Measurements from ENCODE around the gene TNFAIP8L3. TPM values are rescaled to one million over a fixed set of nuclear protein-coding genes. Genes with fewer than 3 reads are reported as not detected.
"Not testable (repeated sequence)": the region's sequence is repeated elsewhere in the genome, so short reads cannot be mapped to it uniquely, and the experiment has no call there.

Gene TNFAIP8L3
- total RNA-seq, 1 donor from 2014 or later: not detected

- Mint-ChIP-seq H3K4me1 (peaks cover 9% of the 10 kb centered on the region), H3K36me3 (peaks cover 8% of the 10 kb centered on the region), H3K9me3 (peaks cover 5% of the 10 kb centered on the region), H3K27ac (peak overlapping the region; percentile 87), H3K27me3 (ENCODE audit: insufficient read depth, low read depth) (no peaks in the 10 kb centered on the region), H3K4me3 (no peak overlapping the region)
- Histone ChIP-seq H3K4me1 (peaks cover 8% of the 10 kb centered on the region), H3F3A (ENCODE audit: low read depth) (no peaks in the 10 kb centered on the region), H3K9ac (no peak overlapping the region), H3K9me3 (ENCODE audit: low read depth) (no peaks in the 10 kb centered on the region), H3K27ac (no peak overlapping the region), H3K36me3 (no peaks in the 10 kb centered on the region), H3K27me3 (no peaks in the 10 kb centered on the region), H3K4me3 (peak overlapping the region; percentile 30), H4K20me1 (ENCODE audit: low read depth) (no peaks in the 10 kb centered on the region), H3K4me2 (peak overlapping the region; percentile 64), H2AFZ (replicated peaks) (no peak overlapping the region), H3K79me2 (ENCODE audit: low read depth) (peaks cover 12% of the 10 kb centered on the region)
- DNase-seq (ENCODE audit: low spot score): no peak
- TF ChIP-seq EZH2 (IDR thresholded peaks at IDR 0.05) (no peak), CTCF (IDR thresholded peaks at IDR 0.05) (no peak), EZH2phosphoT487 (IDR thresholded peaks at IDR 0.05) (no peak)
Observed at GRCh38 chr15:51038162-51038973, 56.3 kb downstream of the TNFAIP8L3 start.

GRCh38 chr15:51037474-51037873, 57.2 kb downstream of the TNFAIP8L3 start:
- H3K36me3 ChIP-seq; H3K4me1 ChIP-seq; H3K27ac ChIP-seq; H3K4me1 Mint-ChIP-seq; H3K9me3 ChIP-seq (ENCODE audit: low read depth); H3K9ac ChIP-seq; H3K36me3 Mint-ChIP-seq; H3K27me3 Mint-ChIP-seq (ENCODE audit: insufficient read depth, low read depth); H3K27me3 ChIP-seq; H3F3A ChIP-seq (ENCODE audit: low read depth); H3K9me3 Mint-ChIP-seq; H4K20me1 ChIP-seq (ENCODE audit: low read depth); DNase-seq (ENCODE audit: low spot score): not testable (repeated sequence)
- Histone ChIP-seq H3K79me2 (ENCODE audit: low read depth) (peaks cover 12% of the 10 kb centered on the region), H3K4me2 (peak overlapping the region; percentile 64), H3K4me3 (peak overlapping the region; percentile 30), H2AFZ (replicated peaks) (peak overlapping the region; percentile 88)
- H3K27ac Mint-ChIP-seq: peak overlapping the region; percentile 87
- H3K4me3 Mint-ChIP-seq: peak overlapping the region; percentile 59

- no peaks in the 10 kb centered on the region for H3K36me3 Mint-ChIP-seq
- no peak overlapping the region for H3K27ac Mint-ChIP-seq
- TF ChIP-seq CTCF (IDR thresholded peaks at IDR 0.05): no peak
- no peak for TF ChIP-seq EZH2phosphoT487 (IDR thresholded peaks at IDR 0.05)
- no peak for TF ChIP-seq EZH2 (IDR thresholded peaks at IDR 0.05)
- Histone ChIP-seq H3K36me3 (no peaks in the 10 kb centered on the region), H3K9me3 (ENCODE audit: low read depth) (no peaks in the 10 kb centered on the region), H3K79me2 (ENCODE audit: low read depth) (no peaks in the 10 kb centered on the region), H3K9ac (no peak overlapping the region), H3K4me3 (no peak overlapping the region), H4K20me1 (ENCODE audit: low read depth) (no peaks in the 10 kb centered on the region), H3K4me2 (no peak overlapping the region), H2AFZ (replicated peaks) (no peak overlapping the region), H3F3A (ENCODE audit: low read depth) (no peaks in the 10 kb centered on the region), H3K4me1 (no peaks in the 10 kb centered on the region), H3K27ac (no peak overlapping the region), H3K27me3 (no peaks in the 10 kb centered on the region)
- no peaks in the 10 kb centered on the region for H3K27me3 Mint-ChIP-seq (ENCODE audit: insufficient read depth, low read depth)
- no peak for DNase-seq (ENCODE audit: low spot score)
- no peaks in the 10 kb centered on the region for H3K4me1 Mint-ChIP-seq
- H3K4me3 Mint-ChIP-seq: no peak overlapping the region
- H3K9me3 Mint-ChIP-seq: peaks cover 5% of the 10 kb centered on the region
Observed at GRCh38 chr15:51030649-51031316, 63.9 kb downstream of the TNFAIP8L3 start.

GRCh38 chr15:51025454-51025846, 69.3 kb downstream of the TNFAIP8L3 start:
- no peak overlapping the region for H3K27ac Mint-ChIP-seq
- no peak for TF ChIP-seq EZH2 (IDR thresholded peaks at IDR 0.05)
- TF ChIP-seq EZH2phosphoT487 (IDR thresholded peaks at IDR 0.05): no peak
- no peak for TF ChIP-seq CTCF (IDR thresholded peaks at IDR 0.05)
- Histone ChIP-seq H3K27me3 (no peaks in the 10 kb centered on the region), H3K4me2 (no peak overlapping the region), H3K4me1 (no peaks in the 10 kb centered on the region), H3F3A (ENCODE audit: low read depth) (no peaks in the 10 kb centered on the region), H3K4me3 (no peak overlapping the region), H3K9me3 (ENCODE audit: low read depth) (no peaks in the 10 kb centered on the region), H3K79me2 (ENCODE audit: low read depth) (no peaks in the 10 kb centered on the region), H3K27ac (no peak overlapping the region), H4K20me1 (ENCODE audit: low read depth) (no peaks in the 10 kb centered on the region), H2AFZ (replicated peaks) (no peak overlapping the region), H3K36me3 (no peaks in the 10 kb centered on the region), H3K9ac (no peak overlapping the region)
- no peaks in the 10 kb centered on the region for H3K27me3 Mint-ChIP-seq (ENCODE audit: insufficient read depth, low read depth)
- H3K36me3 Mint-ChIP-seq: no peaks in the 10 kb centered on the region
- no peak for DNase-seq (ENCODE audit: low spot score)
- H3K9me3 Mint-ChIP-seq: peaks cover 5% of the 10 kb centered on the region
- no peak overlapping the region for H3K4me3 Mint-ChIP-seq
- H3K4me1 Mint-ChIP-seq: no peaks in the 10 kb centered on the region

All from neural progenitor cell (in vitro differentiated cells).